ENCODE data around the gene ADORA1.

ADORA1 gene

GRCh38 chr1:203210350-203210749 lies 82.8 kb downstream of the ADORA1 start:
- no peak overlapping the region for H3K27ac ChIP-seq (ENCODE audit: extremely low read depth, low read depth, low read length)
- no peaks in the 10 kb centered on the region for H3K36me3 ChIP-seq (ENCODE audit: control insufficient read depth in 2 of 2, insufficient read depth in 1 of 2, low read length in 2 of 2)
- H3K9me3 ChIP-seq (ENCODE audit: control insufficient read depth, insufficient read depth, low read depth, low read length): no peaks in the 10 kb centered on the region
- no peak overlapping the region for H3K4me3 ChIP-seq (ENCODE audit: low read depth, low read length)
- CTCF ChIA-PET: interaction anchor here (1.8 to 13.0 kb wide), 3 partner anchors 37 to 171 kb away, joined by 6 to 293 read pairs (median 8); no protein-coding TSS in a partner anchor
- peak; percentile 90 for TF ChIP-seq ZNF146 (tag by site-specific recombination; IDR thresholded peaks at IDR 0.05)
- no peak for TF ChIP-seq ZNF571 (tag by site-specific recombination; IDR thresholded peaks at IDR 0.05)
- TF ChIP-seq KLF7 (tag by site-specific recombination; IDR thresholded peaks at IDR 0.05; ENCODE audit: borderline replicate concordance): no peak
- POLR2A ChIA-PET: no interaction called here
- H3K4me1 ChIP-seq (ENCODE audit: control insufficient read depth, insufficient read depth, low read length): no peaks in the 10 kb centered on the region

- Histone ChIP-seq H3K4me3 (ENCODE audit: low read depth, low read length) (no peak overlapping the region), H3K27ac (ENCODE audit: extremely low read depth, low read depth, low read length) (no peak overlapping the region), H3K4me1 (ENCODE audit: control insufficient read depth, insufficient read depth, low read length) (no peaks in the 10 kb centered on the region), H3K9me3 (ENCODE audit: control insufficient read depth, insufficient read depth, low read depth, low read length) (no peaks in the 10 kb centered on the region), H3K36me3 (ENCODE audit: control insufficient read depth in 2 of 2, insufficient read depth in 1 of 2, low read length in 2 of 2) (no peaks in the 10 kb centered on the region)
- ChIA-PET CTCF (interaction anchor here (1.0 to 13.0 kb wide), 5 partner anchors 38 to 171 kb away, joined by 3 to 293 read pairs (median 6); no protein-coding TSS in a partner anchor), POLR2A (no interaction called here)
- TF ChIP-seq ZNF677 (tag by site-specific recombination; IDR thresholded peaks at IDR 0.05) (no peak), ZNF548 (tag by site-specific recombination; IDR thresholded peaks at IDR 0.05) (no peak), PRDM1 (tag by site-specific recombination; IDR thresholded peaks at IDR 0.05) (no peak), ZNF510 (tag by site-specific recombination; IDR thresholded peaks at IDR 0.05; ENCODE audit: insufficient replicate concordance) (no peak), ZBTB17 (tag by site-specific recombination; IDR thresholded peaks at IDR 0.05) (no peak), ZNF580 (tag by site-specific recombination; IDR thresholded peaks at IDR 0.05) (no peak), ZNF48 (tag by site-specific recombination; IDR thresholded peaks at IDR 0.05) (no peak), ZNF366 (tag by site-specific recombination; conservative IDR thresholded peaks at IDR 0.05) (no peak), BCL11B (tag by site-specific recombination; IDR thresholded peaks at IDR 0.05; ENCODE audit: low read depth) (no peak), REST (tag by site-specific recombination; IDR thresholded peaks at IDR 0.05) (no peak), ZNF354C (tag by site-specific recombination; IDR thresholded peaks at IDR 0.05; ENCODE audit: borderline replicate concordance, low read depth) (no peak), SP2 (tag by site-specific recombination; IDR thresholded peaks at IDR 0.05) (no peak), ZNF394 (tag by site-specific recombination; IDR thresholded peaks at IDR 0.05; ENCODE audit: borderline replicate concordance) (no peak)
Observed at GRCh38 chr1:203210988-203211387, 83.5 kb downstream of the ADORA1 start.

- ChIA-PET CTCF (interaction anchor here (0.6 to 13.0 kb wide), 6 partner anchors 39 to 172 kb away, joined by 3 to 293 read pairs (median 6); no protein-coding TSS in a partner anchor), POLR2A (no interaction called here)
- Histone ChIP-seq H3K27ac (ENCODE audit: extremely low read depth, low read depth, low read length) (no peak overlapping the region), H3K4me3 (ENCODE audit: low read depth, low read length) (no peak overlapping the region), H3K36me3 (ENCODE audit: control insufficient read depth in 2 of 2, insufficient read depth in 1 of 2, low read length in 2 of 2) (no peaks in the 10 kb centered on the region), H3K9me3 (ENCODE audit: control insufficient read depth, insufficient read depth, low read depth, low read length) (no peaks in the 10 kb centered on the region), H3K4me1 (ENCODE audit: control insufficient read depth, insufficient read depth, low read length) (no peaks in the 10 kb centered on the region)
- no peak for TF ChIP-seq ZBTB8A (tag by site-specific recombination; IDR thresholded peaks at IDR 0.05)
- no peak for TF ChIP-seq ZNF830 (tag by site-specific recombination; IDR thresholded peaks at IDR 0.05; ENCODE audit: low read depth)
- TF ChIP-seq ZNF514 (tag by site-specific recombination; IDR thresholded peaks at IDR 0.05): no peak
- TF ChIP-seq ZNF2 (tag by site-specific recombination; IDR thresholded peaks at IDR 0.05): no peak
- TF ChIP-seq HOXA7 (CRISPR knock-in tag; IDR thresholded peaks at IDR 0.05; ENCODE audit: borderline replicate concordance): no peak
- no peak for TF ChIP-seq ZNF639 (tag by site-specific recombination; IDR thresholded peaks at IDR 0.05)
- no peak for TF ChIP-seq ZNF707 (tag by site-specific recombination; IDR thresholded peaks at IDR 0.05)
- no peak for TF ChIP-seq ZNF366 (tag by site-specific recombination; conservative IDR thresholded peaks at IDR 0.05)
Observed at GRCh38 chr1:203211812-203212211, 84.3 kb downstream of the ADORA1 start.

All from HEK293 (cell line).